ENCODE measurements around the gene CBY3. TPM values are rescaled to one million over a fixed set of nuclear protein-coding genes. Genes with fewer than 3 reads are reported as not detected.
A peak's percentile ranks its signal among the peaks of the same experiment; 100 is the strongest.
"Not testable (repeated sequence)": the region's sequence is repeated elsewhere in the genome, so short reads cannot be mapped to it uniquely, and the experiment has no call there.

CBY3 gene
- total RNA-seq, 1 donor from 2014 or later = not detected

DNA sequence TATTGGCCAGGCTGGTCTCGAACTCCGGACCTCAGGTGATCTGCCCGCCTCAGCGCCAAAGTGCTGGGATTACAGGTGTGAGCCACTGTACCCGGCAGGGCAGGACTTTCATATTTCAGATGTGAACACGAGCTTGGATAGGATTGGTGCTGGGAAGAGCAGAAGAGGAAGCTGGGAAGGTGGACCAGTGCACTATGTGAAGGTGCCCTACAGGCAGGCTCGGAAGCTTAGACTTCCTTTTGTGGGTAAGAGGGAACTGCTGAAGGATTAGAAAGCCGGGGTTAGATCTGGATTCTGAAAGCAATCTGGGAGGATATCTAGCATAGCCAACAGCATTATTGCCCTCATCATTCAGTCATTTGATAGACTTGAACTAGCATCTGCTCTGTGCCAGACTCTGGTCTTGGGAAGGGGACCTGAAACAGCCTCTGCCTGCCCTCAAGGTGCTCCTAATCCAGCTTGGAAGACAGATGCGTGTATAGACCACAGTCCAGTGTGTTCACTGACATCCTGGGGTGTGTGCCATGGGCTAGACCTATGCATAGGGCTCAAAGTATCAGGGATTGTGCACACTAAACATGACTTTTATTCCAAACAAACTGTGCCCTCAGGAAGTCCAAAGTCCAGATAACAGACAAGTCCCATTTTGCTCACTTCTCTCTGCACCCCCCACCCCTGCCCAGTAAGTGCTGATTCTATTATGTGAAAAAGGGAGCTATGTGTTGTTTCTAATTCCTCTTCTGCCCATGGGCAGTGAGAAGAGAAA, 637 bp downstream of the CBY3 start:
- Histone ChIP-seq H3K27me3 (ENCODE audit: control insufficient read depth, insufficient read depth, low read length) (no peaks in the 10 kb centered on the region), H3K4me3 (ENCODE audit: low read depth, low read length) (no peak overlapping the region), H3K36me3 (ENCODE audit: control insufficient read depth, insufficient read depth, low read length) (no peaks in the 10 kb centered on the region)
- TF ChIP-seq, protein P1, sequence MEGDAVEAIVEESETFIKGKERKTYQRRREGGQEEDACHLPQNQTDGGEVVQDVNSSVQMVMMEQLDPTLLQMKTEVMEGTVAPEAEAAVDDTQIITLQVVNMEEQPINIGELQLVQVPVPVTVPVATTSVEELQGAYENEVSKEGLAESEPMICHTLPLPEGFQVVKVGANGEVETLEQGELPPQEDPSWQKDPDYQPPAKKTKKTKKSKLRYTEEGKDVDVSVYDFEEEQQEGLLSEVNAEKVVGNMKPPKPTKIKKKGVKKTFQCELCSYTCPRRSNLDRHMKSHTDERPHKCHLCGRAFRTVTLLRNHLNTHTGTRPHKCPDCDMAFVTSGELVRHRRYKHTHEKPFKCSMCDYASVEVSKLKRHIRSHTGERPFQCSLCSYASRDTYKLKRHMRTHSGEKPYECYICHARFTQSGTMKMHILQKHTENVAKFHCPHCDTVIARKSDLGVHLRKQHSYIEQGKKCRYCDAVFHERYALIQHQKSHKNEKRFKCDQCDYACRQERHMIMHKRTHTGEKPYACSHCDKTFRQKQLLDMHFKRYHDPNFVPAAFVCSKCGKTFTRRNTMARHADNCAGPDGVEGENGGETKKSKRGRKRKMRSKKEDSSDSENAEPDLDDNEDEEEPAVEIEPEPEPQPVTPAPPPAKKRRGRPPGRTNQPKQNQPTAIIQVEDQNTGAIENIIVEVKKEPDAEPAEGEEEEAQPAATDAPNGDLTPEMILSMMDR (IDR thresholded peaks at IDR 0.05; ENCODE audit: insufficient read depth, low read length, severe bottlenecking) = no peak
- FAIRE-seq (no peak), DNase-seq (ENCODE audit: low read depth) (no peak)

DNA sequence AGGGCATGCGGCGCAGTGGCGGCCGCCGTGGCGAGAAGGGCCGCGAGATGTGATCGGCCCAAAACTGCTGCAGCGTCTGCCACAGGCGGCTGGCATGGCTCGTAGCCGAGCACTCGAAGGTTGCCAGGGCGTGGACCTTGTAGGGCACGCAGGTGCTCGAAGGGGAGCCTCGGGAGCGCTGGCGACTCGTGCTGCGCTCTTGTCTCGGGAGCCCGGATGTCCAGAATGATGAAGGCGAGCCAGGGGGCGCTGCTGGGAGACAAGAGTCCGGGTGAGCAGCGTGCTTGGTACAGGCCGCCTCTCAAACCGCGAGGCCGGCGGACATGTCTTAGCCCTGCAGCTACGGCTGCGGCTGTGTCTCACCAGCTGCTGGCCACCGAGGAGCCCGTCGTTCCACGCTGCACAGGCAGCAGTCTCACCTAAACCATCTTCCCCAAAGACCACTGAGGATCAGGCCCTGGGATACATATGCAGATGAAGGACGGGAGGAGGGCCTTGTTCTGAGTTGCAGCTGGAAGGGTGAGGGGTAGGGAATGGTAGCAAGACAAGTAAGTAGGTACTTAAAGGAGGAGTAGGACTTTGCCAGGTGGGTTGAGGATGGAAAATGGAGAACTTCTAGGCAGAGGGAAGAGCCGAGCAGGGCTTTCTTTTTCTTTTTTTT, 1.7 kb downstream of the CBY3 start:
- H3K36me3 ChIP-seq (ENCODE audit: control insufficient read depth, insufficient read depth, low read length) = no peaks in the 10 kb centered on the region
- TF ChIP-seq, protein P1 (IDR thresholded peaks at IDR 0.05; ENCODE audit: insufficient read depth, low read length, severe bottlenecking) = peak; percentile 47
- H3K4me3 ChIP-seq (ENCODE audit: low read depth, low read length) = peak overlapping the region; percentile 99
- no peak for FAIRE-seq
- peak; percentile 38 for DNase-seq (ENCODE audit: low read depth)
- no peaks in the 10 kb centered on the region for H3K27me3 ChIP-seq (ENCODE audit: control insufficient read depth, insufficient read depth, low read length)

DNA sequence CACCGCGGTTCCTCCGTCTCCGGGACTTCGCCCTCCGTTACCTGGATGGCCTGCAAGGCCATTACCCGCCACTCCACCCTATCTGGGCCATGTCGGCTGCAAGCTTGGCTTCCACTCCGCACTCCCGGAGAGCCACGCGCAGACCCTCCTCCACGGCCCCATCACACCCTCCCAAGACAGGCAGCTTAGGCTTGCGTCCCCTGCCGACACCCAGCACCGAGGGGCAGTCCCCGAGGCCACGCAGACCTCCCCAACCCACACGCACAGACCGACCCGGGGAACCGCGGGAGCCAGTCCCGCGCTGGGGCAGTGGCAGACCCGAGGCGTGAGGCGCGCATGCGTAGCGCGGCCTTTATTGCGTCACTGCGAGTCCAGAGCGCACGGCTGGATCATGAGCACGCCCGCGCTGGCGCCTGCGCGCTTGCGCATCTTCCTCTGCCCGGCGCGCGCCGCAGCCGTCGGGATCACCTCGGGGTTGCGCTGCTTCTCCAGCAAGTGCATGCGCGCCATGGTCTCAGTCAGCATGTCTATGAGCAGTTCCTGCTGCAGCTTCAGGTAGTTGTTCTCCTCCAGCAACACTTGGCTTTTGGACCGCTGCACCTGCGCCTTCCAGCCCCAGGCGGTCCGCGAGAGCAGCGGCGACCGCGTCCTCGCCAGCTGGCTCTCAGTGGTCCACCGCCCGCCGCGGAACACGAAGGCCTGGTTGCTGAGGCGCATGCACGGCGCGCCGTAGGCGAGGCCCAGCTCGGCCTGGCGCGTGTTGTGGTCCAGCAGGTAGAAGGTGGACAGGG, 2.4 kb downstream of the CBY3 start:
- H3K4me3 ChIP-seq (ENCODE audit: low read depth, low read length) = peak overlapping the region; percentile 99
- TF ChIP-seq, protein P1 (IDR thresholded peaks at IDR 0.05; ENCODE audit: insufficient read depth, low read length, severe bottlenecking) = no peak
- no peak for FAIRE-seq
- no peaks in the 10 kb centered on the region for H3K27me3 ChIP-seq (ENCODE audit: control insufficient read depth, insufficient read depth, low read length)
- no peaks in the 10 kb centered on the region for H3K36me3 ChIP-seq (ENCODE audit: control insufficient read depth, insufficient read depth, low read length)
- peak; percentile 89 for DNase-seq (ENCODE audit: low read depth)

DNA sequence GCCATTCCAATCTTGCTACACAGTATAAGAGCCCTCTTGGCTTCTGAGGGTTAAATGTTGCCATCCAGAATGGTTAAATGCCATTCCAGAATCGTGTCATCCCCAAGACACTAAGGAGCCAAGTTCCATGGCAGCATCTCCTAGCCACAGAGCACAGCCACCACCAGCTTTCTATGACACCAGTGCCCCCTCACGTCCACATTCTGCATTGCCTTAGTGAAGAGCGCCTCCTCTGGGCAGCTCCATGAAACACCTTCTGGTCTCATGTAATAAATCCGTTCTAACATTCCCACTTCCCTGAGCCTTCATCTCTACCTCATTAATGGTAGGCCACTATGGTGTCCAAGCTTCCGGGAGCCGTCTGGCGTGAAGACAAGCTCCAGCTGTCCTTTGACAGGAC, 12.4 kb downstream of the CBY3 start:
- DNase-seq (ENCODE audit: low read depth) (peak; percentile 30), FAIRE-seq (no peak)
- peaks cover 7% of the 10 kb centered on the region for H3K36me3 ChIP-seq (ENCODE audit: control insufficient read depth, insufficient read depth, low read length)
- H3K4me3 ChIP-seq (ENCODE audit: low read depth, low read length) = no peak overlapping the region
- TF ChIP-seq, protein P1 (IDR thresholded peaks at IDR 0.05; ENCODE audit: insufficient read depth, low read length, severe bottlenecking) = peak; percentile 85
- H3K27me3 ChIP-seq (ENCODE audit: control insufficient read depth, insufficient read depth, low read length) = no peaks in the 10 kb centered on the region

DNA sequence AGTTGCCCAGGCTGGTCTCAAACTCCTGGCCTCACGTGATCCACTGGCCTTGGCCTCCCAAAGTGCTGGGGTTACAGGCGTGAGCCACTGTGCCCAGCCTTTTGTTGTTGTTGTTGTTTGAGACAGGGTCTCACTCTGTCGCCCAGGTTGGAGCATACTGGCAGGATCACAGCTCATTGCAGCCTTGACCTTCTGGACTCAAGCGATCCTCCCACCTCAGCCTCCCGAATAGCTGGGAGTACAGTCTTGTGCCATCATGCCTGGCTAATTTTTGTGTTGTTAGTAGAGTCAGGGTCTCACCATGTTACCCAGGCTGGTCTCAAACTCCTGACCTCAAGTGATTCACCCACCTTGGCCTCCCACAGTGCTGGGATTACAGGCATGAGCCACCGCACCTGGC, 19.2 kb downstream of the CBY3 start:
- H3K4me3 ChIP-seq (ENCODE audit: low read depth, low read length); H3K27me3 ChIP-seq (ENCODE audit: control insufficient read depth, insufficient read depth, low read length); DNase-seq (ENCODE audit: low read depth); H3K36me3 ChIP-seq (ENCODE audit: control insufficient read depth, insufficient read depth, low read length); FAIRE-seq: not testable (repeated sequence)

DNA sequence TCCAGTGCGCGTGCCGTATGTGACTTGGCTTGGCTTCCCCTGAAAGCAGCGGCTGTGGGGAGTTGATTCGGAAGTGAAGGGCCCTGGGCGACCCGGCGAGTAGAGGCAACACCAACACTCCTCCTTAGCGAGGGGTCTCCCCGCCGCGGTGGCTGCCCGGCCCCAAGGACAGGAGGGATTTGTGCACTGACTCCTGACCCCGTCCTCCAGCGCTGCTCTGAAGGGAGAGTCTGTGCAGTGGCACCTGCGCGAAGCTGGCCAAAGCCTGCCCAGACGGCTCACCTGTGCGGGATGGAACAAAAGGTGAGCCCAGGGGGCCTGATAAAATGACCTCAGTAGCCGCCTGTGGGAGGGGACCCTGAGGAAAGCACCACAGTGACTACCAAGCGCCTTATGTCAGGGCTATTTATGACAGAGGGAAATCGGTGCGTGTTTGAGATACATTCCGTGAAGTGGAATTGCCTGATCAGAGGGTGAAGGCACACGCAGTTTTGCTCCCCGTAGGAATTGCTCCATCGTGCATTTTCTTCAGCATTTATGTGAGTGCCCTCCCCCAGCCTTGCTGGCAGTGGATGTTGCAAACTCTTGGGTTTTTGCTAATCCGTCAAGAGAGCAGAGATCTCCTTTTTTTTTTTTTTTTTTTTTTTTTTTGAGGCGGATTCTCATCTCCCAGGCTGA, 22.5 kb downstream of the CBY3 start:
- H3K27me3 ChIP-seq (ENCODE audit: control insufficient read depth, insufficient read depth, low read length); H3K36me3 ChIP-seq (ENCODE audit: control insufficient read depth, insufficient read depth, low read length); FAIRE-seq: not testable (repeated sequence)
- H3K4me3 ChIP-seq (ENCODE audit: low read depth, low read length) = peak overlapping the region; percentile 39
- DNase-seq (ENCODE audit: low read depth) = peak; percentile 18

DNA sequence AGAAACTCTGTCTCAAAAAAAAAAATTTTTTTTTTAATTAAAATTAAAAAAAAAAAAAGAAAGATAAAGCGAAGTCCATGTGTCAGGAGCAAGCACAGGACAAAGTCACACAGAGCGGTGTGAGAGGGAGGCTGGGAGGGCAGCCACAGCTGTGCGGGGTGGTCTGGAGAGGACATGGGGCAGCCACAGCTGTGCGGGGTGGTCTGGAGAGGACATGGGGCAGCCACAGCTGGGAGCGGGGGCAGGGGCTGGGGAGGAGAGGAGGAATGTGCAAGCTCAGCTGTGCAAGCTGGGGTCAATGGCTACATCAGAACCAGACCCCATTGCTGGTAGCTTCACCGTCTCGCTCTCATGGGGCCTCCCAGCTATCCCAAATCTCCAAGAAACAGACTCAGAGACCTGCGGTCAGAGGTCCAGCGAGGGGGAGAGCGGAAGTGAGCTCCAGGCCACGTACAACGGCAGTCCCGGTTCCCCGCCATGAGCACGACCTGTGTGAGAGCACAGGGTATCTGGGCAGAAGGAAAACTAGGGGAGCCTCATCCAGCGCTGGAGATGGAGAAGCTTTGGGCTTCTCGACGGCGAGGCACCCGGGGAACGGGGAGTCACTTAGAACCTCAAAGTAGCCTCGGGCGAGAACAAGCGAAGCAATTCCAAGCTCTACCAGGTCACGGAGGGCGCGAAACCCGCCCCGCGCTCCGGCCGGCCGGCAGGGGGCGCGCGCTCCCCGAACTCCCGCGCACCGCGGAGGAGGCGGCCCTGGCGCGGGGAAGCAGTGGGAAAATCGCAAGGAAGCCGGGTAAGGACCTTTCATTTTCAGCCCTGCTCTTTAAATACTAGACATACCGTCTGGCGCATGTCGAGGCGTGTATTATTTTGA, 23.3 kb downstream of the CBY3 start:
- peak; percentile 47 for FAIRE-seq
- not testable (repeated sequence) for H3K27me3 ChIP-seq (ENCODE audit: control insufficient read depth, insufficient read depth, low read length); H3K36me3 ChIP-seq (ENCODE audit: control insufficient read depth, insufficient read depth, low read length); DNase-seq (ENCODE audit: low read depth); H3K4me3 ChIP-seq (ENCODE audit: low read depth, low read length)

DNA sequence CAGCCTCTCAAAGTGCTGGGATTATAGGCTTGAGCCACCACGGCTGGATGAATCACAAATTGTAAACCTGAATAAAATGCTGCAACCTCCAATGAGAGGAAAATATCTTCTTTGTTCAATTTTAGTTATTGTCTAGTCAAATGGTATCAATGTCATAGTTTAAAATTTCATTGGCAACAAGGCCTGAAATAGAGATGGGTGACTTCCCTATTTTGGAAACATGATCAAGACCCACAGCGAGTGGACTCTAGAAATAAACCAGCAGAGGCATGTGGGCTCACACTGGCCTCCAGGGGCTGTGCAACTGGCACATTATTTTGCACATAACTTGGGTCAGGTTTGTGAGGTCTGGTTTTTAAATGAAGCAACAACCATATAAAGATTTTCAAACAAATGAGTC, 27.7 kb downstream of the CBY3 start:
- H3K27me3 ChIP-seq (ENCODE audit: control insufficient read depth, insufficient read depth, low read length); H3K4me3 ChIP-seq (ENCODE audit: low read depth, low read length); FAIRE-seq; DNase-seq (ENCODE audit: low read depth); H3K36me3 ChIP-seq (ENCODE audit: control insufficient read depth, insufficient read depth, low read length): not testable (repeated sequence)

DNA sequence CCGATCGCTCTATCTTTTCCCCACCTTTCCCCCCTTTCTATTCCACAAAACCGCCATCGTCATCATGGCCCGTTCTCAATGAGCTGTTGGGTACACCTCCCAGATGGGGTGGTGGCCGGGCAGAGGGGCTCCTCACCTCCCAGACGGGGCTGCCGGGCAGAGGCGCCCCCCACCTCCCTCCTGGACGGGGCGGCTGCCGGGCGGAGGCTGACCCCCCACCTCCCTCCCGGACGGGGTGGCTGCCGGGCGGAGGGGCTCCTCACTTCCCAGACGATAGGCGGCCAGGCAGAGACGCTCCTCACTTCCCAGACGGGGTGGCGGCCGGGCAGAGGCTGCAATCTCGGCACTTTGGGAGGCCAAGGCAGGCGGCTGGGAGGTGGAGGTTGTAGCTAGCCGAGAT, 30.6 kb downstream of the CBY3 start:
- FAIRE-seq; H3K27me3 ChIP-seq (ENCODE audit: control insufficient read depth, insufficient read depth, low read length); DNase-seq (ENCODE audit: low read depth); H3K36me3 ChIP-seq (ENCODE audit: control insufficient read depth, insufficient read depth, low read length); H3K4me3 ChIP-seq (ENCODE audit: low read depth, low read length): not testable (repeated sequence)
